ELR (cell line): Measurements from ENCODE around the gene TMEM37.

Experiments used
- DNase-seq: peaks from one replicate; pipeline ENCODE4 v3.0.0-alpha.2; 2015; ENCODE audit warnings: low read depth

Gene TMEM37

DNA sequence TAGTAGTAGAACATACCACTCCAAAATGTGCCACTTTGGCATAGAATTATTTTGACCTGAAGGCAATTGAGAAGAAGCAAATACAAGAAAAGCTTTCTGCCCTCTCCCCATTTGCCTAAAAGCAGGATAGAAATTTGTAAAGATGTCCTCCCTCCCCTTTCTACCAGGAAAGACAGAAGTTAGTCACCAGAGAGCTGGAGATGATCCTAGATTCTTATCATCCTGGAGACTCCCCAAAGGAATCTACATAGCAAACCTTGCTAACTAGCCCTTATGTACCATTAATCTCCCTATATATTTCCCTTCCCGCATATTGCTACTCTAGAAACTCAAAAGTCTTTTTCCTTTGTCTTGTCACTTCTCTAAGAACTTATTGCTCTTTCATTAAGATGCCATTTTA, 12.6 kb upstream of the TMEM37 start:
- DNase-seq = no peak

DNA sequence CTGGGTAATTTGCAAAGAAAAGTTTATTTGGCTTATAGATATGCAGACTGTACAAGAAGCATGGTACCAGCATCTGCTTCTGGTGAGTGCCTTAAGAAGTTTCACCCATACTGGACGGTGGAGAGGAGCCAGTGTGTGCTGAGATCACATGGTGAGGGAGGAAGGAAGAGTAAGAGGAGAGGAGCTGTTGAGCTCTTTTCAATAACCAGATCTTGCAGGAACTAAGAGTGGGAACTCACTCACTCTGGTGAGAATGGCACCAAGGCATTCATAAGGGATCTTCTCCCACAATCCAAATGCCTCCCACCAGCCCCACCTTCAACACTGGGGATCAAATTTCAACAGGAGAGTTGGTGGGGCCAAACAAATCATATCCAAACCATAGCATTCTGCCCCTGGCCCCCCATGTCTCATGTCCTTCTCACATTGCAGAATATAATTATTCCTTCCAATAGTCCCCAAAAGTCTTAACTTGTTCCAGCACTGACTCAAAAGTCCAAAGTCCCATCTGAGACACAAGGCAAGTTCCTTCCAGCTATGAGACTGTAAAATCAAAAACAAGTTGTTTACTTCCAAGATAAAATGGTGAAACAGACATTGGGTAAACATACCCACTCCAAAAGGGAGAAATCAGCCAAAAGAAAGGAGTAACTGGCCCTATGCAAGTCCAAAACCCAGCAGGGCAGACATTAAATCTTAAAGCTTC, 11.7 kb upstream of the TMEM37 start:
- DNase-seq = no peak

GRCh38 chr2:119421304-119421703, 10.3 kb upstream of the TMEM37 start:
- DNase-seq = no peak

- DNase-seq = no peak
Measured at GRCh38 chr2:119421741-119422140, 9.9 kb upstream of the TMEM37 start.

- no peak for DNase-seq
Measured at GRCh38 chr2:119422360-119423107, 9.1 kb upstream of the TMEM37 start.

DNA sequence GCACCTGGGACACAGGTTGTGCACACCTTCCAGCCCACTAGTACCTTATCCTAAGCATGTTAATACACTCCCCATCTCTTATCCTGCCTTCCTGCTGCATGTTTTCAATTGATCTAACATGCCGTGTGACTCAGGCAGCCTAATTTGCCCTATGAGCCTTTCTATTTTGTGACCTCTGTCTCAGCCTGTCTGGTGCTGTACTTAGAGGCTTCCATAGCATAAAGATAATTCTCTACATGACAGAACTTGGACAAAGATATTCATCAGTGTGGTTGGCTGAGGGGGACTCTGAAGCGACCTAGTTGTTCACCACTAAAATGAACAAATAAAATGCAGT, 8.6 kb upstream of the TMEM37 start:
- DNase-seq = no peak

DNA sequence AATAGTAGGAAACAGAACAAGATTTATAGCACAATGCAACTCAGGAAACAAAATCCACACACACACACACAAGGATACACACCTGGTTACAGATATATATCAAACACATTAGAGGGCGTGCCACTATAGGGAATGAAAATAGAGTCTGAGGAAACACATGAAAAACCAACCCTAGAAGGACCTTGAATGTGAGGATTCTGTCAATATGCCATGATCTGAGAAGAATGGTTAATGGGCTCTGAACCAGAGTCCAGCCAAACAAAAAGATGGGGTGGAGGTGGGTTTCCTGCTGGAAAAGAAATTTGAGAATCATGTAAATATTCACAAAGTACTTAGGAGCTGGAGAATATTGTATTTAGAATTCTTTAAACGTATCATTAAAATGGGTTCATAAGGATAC, 7.8 kb upstream of the TMEM37 start:
- DNase-seq = no peak

DNA sequence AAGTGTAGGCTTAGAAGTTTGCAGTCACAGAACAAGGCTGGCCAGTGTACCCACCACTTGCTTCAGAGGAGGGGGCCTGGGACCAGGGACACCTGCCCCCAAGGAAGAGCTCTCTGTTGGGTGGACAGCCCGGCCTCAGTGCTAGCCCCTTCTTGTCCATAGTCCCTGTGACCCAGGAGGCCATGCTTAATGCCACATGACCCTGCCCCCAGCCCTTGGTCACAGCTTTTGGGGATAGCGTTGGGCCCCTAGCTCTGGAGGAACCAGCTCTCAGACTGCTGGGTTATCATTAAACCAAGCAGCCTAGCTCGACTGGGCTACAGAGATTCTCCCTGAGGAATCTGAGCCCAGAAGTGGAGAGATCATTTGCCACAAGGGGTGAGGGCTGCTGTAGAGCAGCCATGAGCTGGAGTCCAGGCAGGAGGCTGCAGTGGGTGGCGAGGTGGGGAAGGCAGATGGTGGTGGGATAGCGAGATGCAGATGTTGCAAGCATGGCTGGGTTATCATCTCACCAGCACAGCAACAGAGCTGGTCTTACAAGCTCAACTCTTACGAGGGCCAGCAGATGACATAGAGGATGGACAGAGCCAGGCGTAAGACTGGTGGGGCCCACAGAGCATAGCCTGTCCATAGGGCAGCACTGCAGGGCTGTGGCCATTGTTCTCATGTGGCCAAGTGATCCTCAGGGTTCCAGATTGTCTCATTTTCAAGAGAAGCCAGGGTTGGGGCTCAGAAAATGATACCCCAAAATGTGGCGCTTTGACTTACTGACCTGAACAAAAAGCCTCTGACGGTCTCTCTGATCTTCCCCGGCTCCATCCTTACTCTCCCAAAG, 7.2 kb upstream of the TMEM37 start:
- DNase-seq = no peak

DNA sequence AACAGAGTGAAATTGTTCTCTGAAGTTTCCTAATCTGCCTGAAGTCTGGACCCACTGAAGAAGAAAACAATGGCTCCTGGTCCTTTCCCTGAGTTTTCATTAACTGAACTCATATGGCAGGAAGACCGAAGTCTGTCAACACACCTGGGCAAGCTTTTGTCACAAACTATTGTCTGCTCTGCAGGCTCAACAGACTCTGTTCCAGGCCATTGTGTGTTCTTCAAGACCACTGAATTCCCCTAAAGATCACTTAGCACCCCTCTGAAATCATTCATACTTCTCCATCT, 6.6 kb upstream of the TMEM37 start:
- DNase-seq = no peak

- no peak for DNase-seq
Measured at GRCh38 chr2:119425620-119426395, 5.8 kb upstream of the TMEM37 start.

GRCh38 chr2:119426396-119426675, 5.3 kb upstream of the TMEM37 start:
- no peak for DNase-seq

DNA sequence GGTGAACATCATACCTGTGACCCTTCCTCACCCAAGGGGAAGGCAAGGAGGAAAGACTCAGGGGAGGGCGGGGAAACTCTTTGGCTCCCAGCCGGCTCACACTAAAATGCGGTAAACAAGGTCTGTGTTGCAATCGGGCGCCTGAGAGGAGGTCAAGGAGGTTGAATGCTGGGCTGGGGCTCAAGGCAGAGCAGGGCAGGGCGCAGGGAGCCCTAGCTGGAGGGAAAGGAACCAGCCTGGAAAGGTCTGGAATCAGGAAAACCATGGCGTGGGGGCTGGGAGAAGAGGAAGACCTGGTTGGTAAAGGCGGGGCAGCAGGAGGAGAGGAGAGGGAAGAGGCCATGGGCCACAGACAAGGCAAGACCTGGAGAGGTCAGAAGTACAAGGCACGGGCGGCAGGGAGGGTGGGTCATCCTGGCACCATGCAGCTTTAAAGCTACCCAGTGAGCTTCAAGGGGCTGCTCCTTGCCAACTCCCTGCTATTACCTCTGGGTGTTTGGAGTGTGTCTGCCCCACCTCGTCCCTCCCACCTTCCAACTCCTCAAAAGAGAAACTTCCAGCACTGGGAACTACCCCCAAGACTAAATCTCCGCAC, 4.8 kb upstream of the TMEM37 start:
- no peak for DNase-seq

GRCh38 chr2:119427756-119428155, 3.9 kb upstream of the TMEM37 start:
- DNase-seq = no peak

DNA sequence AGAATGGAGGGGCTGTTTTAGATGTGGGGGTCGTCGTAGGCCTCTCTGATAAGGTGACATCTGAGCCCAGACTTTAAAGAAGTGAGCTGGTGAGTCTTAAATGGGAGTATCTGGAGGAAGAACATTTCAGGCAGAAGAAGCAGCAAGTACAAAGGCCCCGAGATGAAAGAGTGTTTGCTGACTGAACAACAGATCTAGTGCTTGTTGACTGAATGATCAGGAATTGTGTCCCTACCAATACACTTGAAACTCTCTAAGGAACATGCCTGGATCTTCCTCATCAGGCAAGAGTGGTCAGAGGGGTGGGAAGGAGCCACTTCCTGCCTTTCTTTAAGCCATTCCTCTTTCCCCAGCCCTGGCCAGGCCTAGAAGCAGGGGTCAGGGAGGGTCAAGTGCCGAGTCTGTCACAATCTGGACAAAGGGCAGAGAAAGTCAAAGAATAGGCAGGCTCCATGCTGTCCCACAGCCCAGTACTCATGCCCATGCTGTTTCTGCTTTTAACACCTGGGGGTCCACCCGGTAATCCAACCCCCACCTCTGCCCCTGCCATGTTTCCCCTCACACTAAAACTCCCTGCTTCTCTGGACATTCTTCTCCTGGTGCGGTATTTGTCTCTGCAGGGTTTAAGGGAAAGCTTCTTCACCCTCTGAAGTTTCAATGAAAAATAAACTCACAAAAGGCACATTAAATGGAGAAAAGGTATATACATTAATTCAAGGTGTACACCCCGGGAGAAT, 3.0 kb upstream of the TMEM37 start:
- no peak for DNase-seq

- DNase-seq = no peak
Measured at GRCh38 chr2:119429225-119429981, 2.3 kb upstream of the TMEM37 start.

DNA sequence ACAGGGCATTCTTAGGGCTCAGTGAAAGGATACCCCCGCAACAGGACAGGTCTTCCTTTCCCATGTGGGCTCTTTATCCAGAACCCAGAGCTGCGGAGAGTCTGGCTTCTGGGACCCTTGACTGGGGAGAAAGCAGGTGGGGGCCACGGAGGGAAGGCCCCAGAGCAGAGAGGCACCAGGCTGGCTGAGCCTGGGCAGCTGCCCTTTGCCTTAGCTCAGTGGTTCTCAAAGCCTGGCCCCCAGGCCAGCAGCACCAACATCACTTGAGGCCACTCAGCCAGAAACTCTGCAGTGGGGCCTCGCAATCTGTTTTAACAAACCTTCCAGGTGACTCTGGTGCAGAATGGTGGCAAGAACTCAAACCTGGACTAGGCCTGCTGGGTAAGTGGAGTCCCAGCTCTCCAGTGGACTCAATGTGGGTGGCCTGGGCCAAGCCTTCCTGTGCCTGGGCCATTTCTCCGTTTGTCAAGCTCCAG, 1.6 kb upstream of the TMEM37 start:
- no peak for DNase-seq

GRCh38 chr2:119431976-119432850, 559 bp downstream of the TMEM37 start:
- peak; percentile 17 for DNase-seq

- no peak for DNase-seq
Measured at GRCh38 chr2:119432851-119433522, 1.3 kb downstream of the TMEM37 start.
